H9 (cell line): ENCODE data around the gene CAMTA1. TPM values are rescaled to one million over a fixed set of nuclear protein-coding genes. Genes with fewer than 3 reads are reported as not detected.

ENCODE experiments used
- DNase-seq: peaks from one replicate; pipeline ENCODE4 v3.0.0-alpha.2; 2017
- H2AFZ ChIP-seq: one replicate; pipeline ENCODE4 v1.6.1; 2013; ENCODE audit warnings: mild to moderate bottlenecking, low read length, control low read depth, moderate library complexity
- H2AK5ac ChIP-seq: 2 replicates; pipeline ENCODE4 v1.6.1; 2013; ENCODE audit warnings: low read length, control low read depth, mixed read lengths; ENCODE audit not compliant: insufficient read length
- H2BK120ac ChIP-seq: one replicate; pipeline ENCODE4 v1.6.1; 2013; ENCODE audit warnings: low read depth, mild to moderate bottlenecking, low read length, control low read depth, inconsistent platforms; ENCODE audit not compliant: poor library complexity, severe bottlenecking
- H2BK12ac ChIP-seq: 2 replicates; pipeline ENCODE4 v1.6.1; 2013; ENCODE audit warnings: low read length, control low read depth, mixed read lengths, low read depth; ENCODE audit not compliant: insufficient read length
- H2BK15ac ChIP-seq: 2 replicates; pipeline ENCODE4 v1.6.1; 2013; ENCODE audit warnings: low read depth, low read length, control low read depth
- H2BK20ac ChIP-seq: one replicate; pipeline ENCODE4 v1.6.1; 2013; ENCODE audit warnings: low read depth, mild to moderate bottlenecking, low read length, control low read depth, inconsistent platforms; ENCODE audit not compliant: poor library complexity, severe bottlenecking
- H2BK5ac ChIP-seq: 2 replicates; pipeline ENCODE4 v1.6.1; 2013; ENCODE audit warnings: low read length, control low read depth, mixed read lengths; ENCODE audit not compliant: insufficient read length
- H3K14ac ChIP-seq: 2 replicates; pipeline ENCODE4 v1.6.1; 2013; ENCODE audit warnings: low read length, control low read depth; ENCODE audit not compliant: insufficient read depth
- H3K18ac ChIP-seq: 2 replicates; pipeline ENCODE4 v1.6.1; 2013; ENCODE audit warnings: low read depth, mild to moderate bottlenecking, mixed read lengths, low read length, control low read depth; ENCODE audit not compliant: insufficient read length
- H3K23ac ChIP-seq: 2 replicates; pipeline ENCODE4 v1.6.1; 2013; ENCODE audit warnings: low read length, control low read depth, mixed read lengths, low read depth; ENCODE audit not compliant: insufficient read length
- H3K23me2 ChIP-seq: 2 replicates; pipeline ENCODE4 v1.6.1; 2013; ENCODE audit warnings: low read depth, mild to moderate bottlenecking, mixed read lengths, low read length, control low read depth; ENCODE audit not compliant: insufficient read length, poor library complexity, severe bottlenecking
- H3K27ac ChIP-seq: 2 replicates; pipeline ENCODE4 v1.5.1; 2013; ENCODE audit warnings: low read length, control low read depth, mixed read lengths, low read depth; ENCODE audit not compliant: insufficient read length
- H3K27me3 ChIP-seq: 2 replicates; pipeline ENCODE4 v1.6.1; 2013; ENCODE audit warnings: low read length, control low read depth, inconsistent platforms; ENCODE audit not compliant: insufficient read depth
- H3K4ac ChIP-seq: 2 replicates; pipeline ENCODE4 v1.6.1; 2013; ENCODE audit warnings: low read depth, mild to moderate bottlenecking, control low read depth, inconsistent platforms, low read length, moderate library complexity
- H3K4me1 ChIP-seq: 2 replicates; pipeline ENCODE4 v1.6.1; 2013; ENCODE audit warnings: low read length, control low read depth, inconsistent platforms; ENCODE audit not compliant: insufficient read depth
- H3K4me2 ChIP-seq: 2 replicates; pipeline ENCODE4 v1.6.1; 2013; ENCODE audit warnings: low read length, control low read depth, mixed read lengths; ENCODE audit not compliant: insufficient read length, insufficient read depth
- H3K56ac ChIP-seq: 2 replicates; pipeline ENCODE4 v1.6.1; 2013; ENCODE audit warnings: low read depth, mild to moderate bottlenecking, mixed read lengths, low read length, control low read depth; ENCODE audit not compliant: insufficient read length
- H3K79me1 ChIP-seq: 2 replicates; pipeline ENCODE4 v1.6.1; 2013; ENCODE audit warnings: low read depth, mild to moderate bottlenecking, moderate library complexity, low read length, control low read depth, inconsistent platforms; ENCODE audit not compliant: insufficient read depth, poor library complexity, severe bottlenecking
- H3K79me2 ChIP-seq: 2 replicates; pipeline ENCODE4 v1.6.1; 2013; ENCODE audit warnings: low read length, control low read depth, inconsistent platforms; ENCODE audit not compliant: insufficient read depth
- H3K9ac ChIP-seq: 2 replicates; pipeline ENCODE4 v1.6.1; 2013; ENCODE audit warnings: low read length, control low read depth, mixed read lengths; ENCODE audit not compliant: insufficient read length; ENCODE audit errors: extremely low read depth
- H3K9me3 ChIP-seq: one replicate; pipeline ENCODE4 v1.6.1; 2013; ENCODE audit warnings: low read depth, low read length, inconsistent platforms; ENCODE audit not compliant: control insufficient read depth
- H3T11ph ChIP-seq: one replicate; pipeline ENCODE4 v1.6.1; 2013; ENCODE audit warnings: mild to moderate bottlenecking, low read length, control low read depth, inconsistent platforms
- H4K20me1 ChIP-seq: one replicate; pipeline ENCODE4 v1.6.1; 2013; ENCODE audit not compliant: control insufficient read depth, insufficient read length, insufficient read depth
- H4K5ac ChIP-seq: 2 replicates; pipeline ENCODE4 v1.6.1; 2013; ENCODE audit warnings: low read depth, mild to moderate bottlenecking, mixed read lengths, low read length, control low read depth; ENCODE audit not compliant: insufficient read length
- H4K8ac ChIP-seq: replicated peaks from 2 replicates; pipeline ENCODE4 v1.6.1; 2013; ENCODE audit warnings: low read length, control low read depth, mixed read lengths, low read depth; ENCODE audit not compliant: insufficient read length
- H4K91ac ChIP-seq: 2 replicates; pipeline ENCODE4 v1.6.1; 2013; ENCODE audit warnings: low read depth, mild to moderate bottlenecking, moderate library complexity, mixed read lengths, low read length, control low read depth; ENCODE audit not compliant: insufficient read length
- H3K27ac Mint-ChIP-seq, 3 experiments: 2 replicates in 2 of 3; 3 replicates in 1 of 3; pipeline ENCODE4 v1.8.0; 2020 to 2021; ENCODE audit warnings: mixed read lengths in 3 of 3, mild to moderate bottlenecking in 1 of 3, moderate library complexity in 1 of 3
- H3K27me3 Mint-ChIP-seq: 2 replicates; pipeline ENCODE4 v1.8.0; 2021; ENCODE audit warnings: low read depth, mild to moderate bottlenecking, moderate library complexity, mixed read lengths
- H3K36me3 Mint-ChIP-seq, 3 experiments: 2 replicates in 2 of 3; 3 replicates in 1 of 3; pipeline ENCODE4 v1.8.0; 2020 to 2021; ENCODE audit warnings: low read depth in 3 of 3, mixed read lengths in 3 of 3; ENCODE audit not compliant: insufficient read depth in 1 of 3
- H3K4me1 Mint-ChIP-seq, 2 experiments: 2 replicates each; pipeline ENCODE4 v1.8.0; 2020; ENCODE audit warnings: mixed read lengths in 2 of 2
- H3K4me3 Mint-ChIP-seq, 2 experiments: 2 replicates in 1 of 2; 3 replicates in 1 of 2; pipeline ENCODE4 v1.8.0; 2020 to 2021; ENCODE audit warnings: mild to moderate bottlenecking in 2 of 2, mixed read lengths in 2 of 2, moderate library complexity in 1 of 2
- H3K9me3 Mint-ChIP-seq, 2 experiments: 2 replicates in 1 of 2; 3 replicates in 1 of 2; pipeline ENCODE4 v1.8.0; 2020; ENCODE audit warnings: mild to moderate bottlenecking in 2 of 2, mixed read lengths in 2 of 2, moderate library complexity in 1 of 2
- CTCF ChIP-seq: fragments of 200-600 bp; sonication (generic); conservative IDR thresholded peaks from 3 replicates; pipeline ENCODE4 v1.8.0; 2021; ENCODE audit warnings: antibody characterized with exemption, mild to moderate bottlenecking
- WGBS: extraction: QIAGEN DNeasy Blood & Tissue Kit; methylation state at CpG from one replicate; pipeline ENCODE4 v1.1.7; 2013; ENCODE audit warnings: missing lambda C conversion rate, low lambda C conversion rate, mixed read lengths; ENCODE audit not compliant: insufficient read length; ENCODE audit errors: extremely low coverage; 5-methylcytosine and 5-hydroxymethylcytosine counted together
- total RNA-seq: library from RNA; stranded (reverse); gene quantifications from 2 replicates; pipeline ENCODE4 v1.2.1, GENCODE V29; 2021

CAMTA1 gene
- total RNA-seq, 1 experiment from 2014 or later, result 115 TPM

- H3K79me1 ChIP-seq, result no peaks in the 10 kb centered on the region
- H3K79me2 ChIP-seq, result no peaks in the 10 kb centered on the region
- no peak overlapping the region for H4K91ac ChIP-seq
- Mint-ChIP-seq H3K36me3 (peaks cover 0 to 10% (median 0%) of the 10 kb centered on the region in 3 experiments; a peak in 4 of 7 replicates), H3K27me3 (peaks cover 60% of the 10 kb centered on the region), H3K9me3 (peaks cover 2 to 6% of the 10 kb centered on the region in 2 experiments; a peak in 1 of 5 replicates), H3K27ac (no peak overlapping the region), H3K4me1 (peaks cover 18 to 24% of the 10 kb centered on the region in 2 experiments), H3K4me3 (peak overlapping the region in 1 of 2 experiments; percentile 84; a peak in 3 of 5 replicates)
- H2AFZ ChIP-seq, result no peak overlapping the region
- TF ChIP-seq CTCF, result no peak
- H3K27me3 ChIP-seq, result peaks cover 5% of the 10 kb centered on the region; the same call in 1 of the 2 replicates
- peak; percentile 52 for DNase-seq
- H3K18ac ChIP-seq, result no peak overlapping the region
- no peak overlapping the region for H2BK5ac ChIP-seq
- peaks cover 8% of the 10 kb centered on the region for H3K23me2 ChIP-seq
- H3K27ac ChIP-seq, result no peak overlapping the region
- H3T11ph ChIP-seq, result no peak overlapping the region
- H3K23ac ChIP-seq, result no peak overlapping the region
- H4K8ac ChIP-seq, result no peak overlapping the region
- no peak overlapping the region for H3K4me2 ChIP-seq
- no peak overlapping the region for H3K4ac ChIP-seq
- H3K14ac ChIP-seq, result no peak overlapping the region
- H4K20me1 ChIP-seq, result no peaks in the 10 kb centered on the region
- H3K56ac ChIP-seq, result no peak overlapping the region
- H3K4me1 ChIP-seq, result 0 out of 2 replicates have a peak, but pooled peaks cover 3% of the 10 kb centered on the region
- no peaks in the 10 kb centered on the region for H3K9me3 ChIP-seq
- no peak overlapping the region for H2BK20ac ChIP-seq
- H2BK15ac ChIP-seq, result no peak overlapping the region
- no peak overlapping the region for H2BK120ac ChIP-seq
- H4K5ac ChIP-seq, result no peak overlapping the region
- no peak overlapping the region for H3K9ac ChIP-seq
- H2BK12ac ChIP-seq, result no peak overlapping the region
- no CpG with 5 or more reads among the region's 5 CpGs for WGBS
- H2AK5ac ChIP-seq, result no peak overlapping the region
These were observed 917.1 kb downstream of the CAMTA1 start for GRCh38 chr1:7702365-7702764.
